Measurements from ENCODE around the gene NUDT3.
"Not testable (repeated sequence)": the region's sequence is repeated elsewhere in the genome, so short reads cannot be mapped to it uniquely, and the experiment has no call there.

Gene NUDT3

GRCh38 chr6:34252395-34252794 is 140.1 kb downstream of the NUDT3 start:
- not testable (repeated sequence) for DNase-seq (ENCODE audit: low read depth)

DNA sequence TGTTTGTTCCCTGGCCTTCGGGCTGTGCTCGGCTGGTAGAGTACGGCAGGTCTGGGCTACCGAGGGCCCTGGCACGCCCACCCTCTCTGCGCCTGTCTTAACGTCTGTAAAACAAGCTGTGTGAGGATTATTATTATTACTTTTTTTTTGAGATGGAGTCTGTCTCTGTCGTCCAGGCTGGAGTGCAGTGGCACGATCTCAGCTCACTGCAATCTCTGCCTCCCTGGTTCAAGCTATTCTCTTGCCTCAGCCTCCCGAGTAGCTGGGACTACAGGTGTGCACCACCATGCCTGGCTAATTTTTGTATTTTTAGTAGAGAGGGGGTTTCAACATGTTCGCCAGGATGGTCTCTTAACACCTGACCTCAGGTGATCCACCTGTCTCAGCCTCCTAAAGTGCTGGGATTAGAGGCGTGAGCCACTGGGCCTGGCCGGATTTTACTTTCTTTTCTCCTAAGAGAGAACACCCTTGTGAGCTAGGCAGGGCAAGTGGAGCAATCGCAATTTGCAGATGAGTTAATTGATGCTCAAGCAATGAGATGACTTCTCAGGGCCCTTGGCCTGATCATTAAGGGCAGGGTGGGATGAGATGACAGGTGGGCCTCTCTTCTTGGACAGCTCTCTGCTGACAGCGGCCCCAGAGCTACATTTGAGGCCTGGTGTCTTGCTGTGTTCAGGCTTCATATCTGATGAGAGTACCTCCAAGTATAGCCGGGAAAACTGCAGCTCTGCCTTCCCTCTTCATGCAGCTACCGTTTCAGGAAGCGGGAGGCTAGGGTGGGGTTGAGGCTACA is 142.8 kb downstream of the NUDT3 start:
- DNase-seq (ENCODE audit: low read depth), result no peak

DNA sequence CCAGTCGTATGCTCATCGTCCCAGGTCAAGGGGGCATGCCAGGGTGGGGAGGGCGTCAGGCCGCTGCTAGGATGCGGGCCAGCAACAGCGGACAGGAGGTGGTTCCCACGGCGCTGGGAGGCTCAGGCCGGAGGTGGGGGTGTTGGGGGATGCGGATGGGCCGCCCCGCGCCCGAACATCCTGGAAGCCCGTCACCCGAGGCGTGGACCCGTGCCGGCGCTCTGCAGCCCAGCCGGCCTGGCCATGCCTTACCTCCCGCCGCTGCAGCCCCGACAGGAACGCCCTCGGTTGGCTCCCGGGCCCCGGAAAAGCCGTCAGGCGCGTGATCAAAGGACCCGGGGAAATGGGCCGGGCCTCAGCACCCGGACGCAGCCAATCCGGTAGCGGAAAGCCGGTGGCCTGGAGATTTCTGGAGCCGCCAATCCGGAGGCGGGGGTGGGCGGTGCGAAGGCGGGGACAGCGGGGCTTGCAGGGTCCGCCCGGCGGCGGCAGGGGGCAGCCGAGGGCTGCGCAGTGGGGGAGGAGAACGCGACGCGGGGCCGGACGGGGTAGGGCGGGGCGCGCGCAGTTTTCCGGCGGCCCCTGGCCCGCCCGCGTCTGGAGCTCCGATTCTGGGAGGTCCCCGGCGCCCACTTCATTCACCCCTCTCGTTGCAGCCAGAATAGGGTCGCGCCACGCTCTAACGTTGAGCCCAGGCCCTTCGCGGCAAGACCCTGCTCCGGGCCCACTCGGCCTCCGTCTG is 143.6 kb downstream of the NUDT3 start, which contains the start of gene SMIM29:
SMIM29 (minus strand) TSS at position 280 of the 742 bp plus-strand sequence. CDS start 1,215 bp downstream, outside the sequence.
- DNase-seq (ENCODE audit: low read depth), result peak; percentile 90

DNA sequence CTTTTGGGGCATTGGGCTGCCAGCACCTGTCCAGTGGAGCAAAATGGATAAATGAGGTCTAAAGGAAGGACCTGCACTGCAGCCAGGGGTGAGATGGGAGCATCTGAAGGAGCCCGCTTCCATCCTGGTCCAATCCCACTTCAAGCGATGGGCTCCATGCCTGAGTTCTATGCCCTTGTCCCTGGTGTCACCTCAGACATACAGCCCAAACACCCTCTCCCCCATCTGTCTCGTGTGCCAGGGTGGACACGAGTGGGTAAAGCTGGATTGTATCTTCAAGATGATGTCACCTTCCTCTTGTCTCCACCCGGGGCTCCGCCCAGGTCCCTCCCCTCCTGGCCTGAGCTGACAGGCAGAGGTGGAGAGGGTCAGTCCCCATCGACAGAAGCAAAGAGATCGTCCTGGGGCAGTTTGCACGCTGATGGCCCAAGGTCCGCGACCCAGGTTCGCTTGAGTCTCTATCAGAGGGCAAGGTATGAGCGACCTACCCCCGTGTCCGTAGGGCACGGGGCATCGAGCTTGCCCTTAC is 144.2 kb downstream of the NUDT3 start:
- no peak for DNase-seq (ENCODE audit: low read depth)

- DNase-seq (ENCODE audit: low read depth), result no peak
Observed at GRCh38 chr6:34247481-34248197, 144.8 kb downstream of the NUDT3 start.

DNA sequence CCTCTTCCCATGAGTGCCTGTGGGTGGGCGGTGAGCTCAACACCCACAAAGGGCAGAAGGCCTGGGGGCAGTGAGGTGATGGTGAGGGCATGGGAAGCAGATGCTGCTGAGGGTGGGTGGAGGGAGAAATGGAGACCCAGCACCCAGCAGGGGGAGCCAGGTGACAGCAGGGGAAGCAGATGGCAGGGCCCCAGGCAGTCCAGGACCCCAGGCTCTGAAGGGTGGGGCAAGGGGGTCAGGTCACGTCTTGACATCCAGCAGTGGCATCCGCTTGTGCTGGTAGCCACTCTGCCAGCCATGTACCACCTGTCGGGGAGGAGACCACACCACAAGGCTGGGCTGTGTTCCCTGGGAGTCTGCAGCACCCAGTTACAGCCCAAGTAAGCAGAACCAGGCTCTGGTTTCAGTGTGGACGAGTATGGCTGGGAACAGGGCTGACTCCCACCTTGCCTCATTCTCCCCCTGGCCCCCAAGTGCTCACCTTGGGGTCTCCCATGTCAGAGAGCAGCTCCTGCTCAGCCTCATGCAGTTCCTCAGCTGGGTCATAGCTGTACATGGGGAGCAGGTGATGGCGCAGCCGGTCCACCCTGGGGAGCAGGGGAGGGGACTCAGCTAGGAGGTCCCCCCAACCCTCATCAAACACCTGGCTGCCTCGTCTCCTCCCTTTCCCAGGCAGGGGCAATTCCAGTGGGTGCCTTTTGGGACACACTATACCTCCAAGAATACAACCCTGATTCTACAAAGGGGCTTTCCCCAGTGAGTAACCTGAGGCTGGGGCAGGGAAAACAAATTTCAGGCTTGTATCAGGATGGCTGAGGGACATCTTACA is 145.7 kb downstream of the NUDT3 start:
- DNase-seq (ENCODE audit: low read depth), result no peak

GRCh38 chr6:34246249-34246562 is 146.3 kb downstream of the NUDT3 start:
- no peak for DNase-seq (ENCODE audit: low read depth)

DNA sequence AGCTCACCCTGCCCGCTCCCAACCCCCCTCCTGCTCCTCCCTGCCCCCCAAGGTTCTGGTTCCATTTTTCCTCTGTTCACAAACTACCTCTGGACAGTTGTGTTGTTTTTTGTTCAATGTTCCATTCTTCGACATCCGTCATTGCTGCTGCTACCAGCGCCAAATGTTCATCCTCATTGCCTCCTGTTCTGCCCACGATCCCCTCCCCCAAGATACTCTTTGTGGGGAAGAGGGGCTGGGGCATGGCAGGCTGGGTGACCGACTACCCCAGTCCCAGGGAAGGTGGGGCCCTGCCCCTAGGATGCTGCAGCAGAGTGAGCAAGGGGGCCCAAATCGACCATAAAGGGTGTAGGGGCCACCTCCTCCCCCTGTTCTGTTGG is 146.7 kb downstream of the NUDT3 start:
- DNase-seq (ENCODE audit: low read depth), result not testable (repeated sequence)

- DNase-seq (ENCODE audit: low read depth), result not testable (repeated sequence)
Observed at GRCh38 chr6:34245032-34245760, 147.3 kb downstream of the NUDT3 start.

DNA sequence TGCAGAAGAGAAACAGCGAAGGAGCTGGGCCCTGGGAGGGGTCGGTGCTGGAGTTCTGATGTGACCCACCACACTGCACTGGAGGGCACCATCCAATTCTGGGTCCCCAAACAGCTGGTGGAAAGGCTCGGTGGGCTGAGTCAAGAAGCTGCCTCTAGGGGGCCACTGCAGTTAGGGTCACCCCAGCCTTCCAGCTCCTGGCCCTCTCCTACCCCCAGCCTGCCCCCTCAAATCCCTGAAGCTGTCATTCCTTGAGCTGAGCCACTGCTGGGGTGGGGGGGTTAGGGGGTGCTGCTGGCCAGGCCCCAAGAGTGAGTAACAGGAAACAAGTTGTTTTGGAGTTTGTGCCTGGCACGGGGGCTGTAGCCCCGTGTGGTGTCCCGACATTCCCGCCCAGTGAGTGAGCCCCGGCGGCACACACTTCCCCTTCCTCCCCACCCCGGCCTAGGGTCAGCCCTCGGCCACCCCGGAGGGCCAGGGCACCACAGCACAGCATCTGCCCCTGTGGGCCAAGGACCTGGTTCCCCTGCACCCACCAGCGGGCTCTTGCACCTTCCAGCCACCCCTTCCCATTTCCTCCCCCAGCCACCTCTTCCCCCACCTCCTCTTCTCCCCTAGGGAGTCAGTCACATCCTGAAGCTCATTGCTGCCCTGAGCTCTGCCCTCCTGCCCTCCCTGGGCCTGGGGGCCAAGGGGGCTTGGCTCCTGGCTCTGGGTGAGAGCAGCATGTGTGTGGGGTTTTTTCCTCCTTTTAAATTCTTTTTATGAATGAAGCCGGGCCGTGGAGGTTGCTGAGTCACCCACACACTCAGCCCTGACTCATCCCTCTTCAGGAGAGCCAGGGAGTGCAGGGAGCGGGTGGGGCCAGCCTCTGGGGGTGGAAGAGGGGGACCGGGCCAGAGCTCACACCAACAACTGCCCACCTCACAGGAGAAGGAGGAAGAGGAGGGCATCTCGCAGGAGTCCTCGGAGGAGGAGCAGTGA is 148.3 kb downstream of the NUDT3 start:
- DNase-seq (ENCODE audit: low read depth), result peak; percentile 98

GRCh38 chr6:34243131-34243771 is 149.2 kb downstream of the NUDT3 start:
- no peak for DNase-seq (ENCODE audit: low read depth)

GRCh38 chr6:34242252-34243130 is 150.0 kb downstream of the NUDT3 start:
- DNase-seq (ENCODE audit: low read depth), result no peak

GRCh38 chr6:34241351-34242215 is 150.9 kb downstream of the NUDT3 start:
- DNase-seq (ENCODE audit: low read depth), result no peak

DNA sequence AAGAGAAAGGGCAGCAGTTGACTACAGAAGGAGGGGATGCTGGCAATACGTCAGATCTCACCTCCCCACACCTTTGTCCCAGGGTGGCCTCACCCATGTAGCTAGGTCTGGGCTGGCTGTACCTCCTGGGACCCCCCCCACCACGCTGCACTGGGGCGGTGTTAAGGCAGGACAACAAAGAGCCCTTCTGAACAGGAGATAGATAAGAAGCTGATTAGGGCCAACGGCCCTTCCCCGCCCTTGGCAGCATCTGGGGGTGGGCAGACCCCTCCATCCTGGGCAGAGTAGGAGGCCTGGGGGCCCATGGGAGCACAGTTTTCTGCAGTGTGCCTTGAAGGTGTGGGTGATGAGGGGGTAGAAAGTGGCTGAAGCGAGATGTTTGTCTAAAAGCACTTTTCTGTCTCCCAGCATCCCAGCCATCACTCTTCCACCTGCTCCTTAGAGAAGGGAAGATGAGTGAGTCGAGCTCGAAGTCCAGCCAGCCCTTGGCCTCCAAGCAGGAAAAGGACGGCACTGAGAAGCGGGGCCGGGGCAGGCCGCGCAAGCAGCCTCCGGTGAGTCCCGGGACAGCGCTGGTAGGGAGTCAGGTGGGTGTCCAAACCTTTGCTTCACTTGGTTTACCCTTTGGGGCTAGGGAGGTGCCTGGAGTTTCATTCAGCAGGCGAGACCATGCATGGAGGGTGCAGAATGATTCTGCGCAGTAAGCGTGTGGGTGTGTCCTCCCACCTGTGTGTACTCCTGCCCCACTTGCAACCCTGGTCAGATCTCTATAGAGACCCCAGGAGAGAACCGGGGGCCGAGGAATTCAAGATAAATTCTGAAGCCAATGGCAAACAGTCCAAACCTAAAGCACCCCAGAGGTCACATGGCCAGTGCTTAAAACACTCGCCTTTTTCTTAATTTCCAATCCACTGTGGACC is 151.9 kb downstream of the NUDT3 start:
- DNase-seq (ENCODE audit: low read depth), result no peak

GRCh38 chr6:34239893-34240292 is 152.6 kb downstream of the NUDT3 start:
- DNase-seq (ENCODE audit: low read depth), result no peak

DNA sequence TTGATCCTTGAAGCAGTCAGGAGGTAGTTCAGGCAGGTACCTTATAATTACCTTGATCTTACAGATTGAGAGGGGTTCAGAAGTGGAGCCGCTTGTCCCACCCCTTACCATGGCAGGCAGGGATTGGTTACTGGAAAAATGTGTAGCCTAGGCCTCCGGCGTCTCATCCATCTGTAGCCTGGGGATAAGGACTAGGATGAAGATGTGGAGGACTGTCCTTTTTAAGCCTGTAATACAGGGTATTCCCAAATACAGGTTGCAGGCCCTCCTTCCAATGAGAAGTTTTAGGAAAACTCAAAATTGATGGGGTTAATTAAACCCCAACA is 153.0 kb downstream of the NUDT3 start:
- no peak for DNase-seq (ENCODE audit: low read depth)

Data from HS-27A (cell line).